DOHH2 (cell line): ENCODE data around the gene TRIM59.

Experiments used
- CTCF ChIP-seq: fragments of 200-600 bp; sonication (generic); IDR thresholded peaks from one replicate; pipeline ENCODE4 v1.5.1; 2014; ENCODE audit warnings: antibody characterized with exemption, mild to moderate bottlenecking, low read depth, low read length; ENCODE audit not compliant: poor library complexity, severe bottlenecking
- EZH2phosphoT487 ChIP-seq: fragments of 200-600 bp; sonication (generic); IDR thresholded peaks from 2 replicates; pipeline ENCODE4 v1.6.1; 2017; ENCODE audit warnings: borderline replicate concordance, mild to moderate bottlenecking, antibody characterized with exemption, low read length, moderate library complexity, mixed read lengths

GRCh38 chr3:160472344-160472743 is 22.8 kb upstream of the TRIM59 start:
- TF ChIP-seq CTCF (no peak), EZH2phosphoT487 (no peak)
